H1 (cell line): ENCODE measurements around the gene SMC6. TPM values are rescaled to one million over a fixed set of nuclear protein-coding genes. Genes with fewer than 3 reads are reported as not detected.

Experiments
- CTCF ChIA-PET: fragments of 300-600 bp; sonication (Branson Sonifier 250); formaldehyde crosslinking; loops from one replicate; lab custom pipeline; 2021; ENCODE audit not compliant: partially characterized antibody; lab: Charles Lee
- POLR2A ChIA-PET: fragments of 300-600 bp; sonication (Branson Sonifier 250); formaldehyde crosslinking; loops from one replicate; lab custom pipeline; 2021; ENCODE audit warnings: inconsistent platforms; ENCODE audit not compliant: partially characterized antibody; lab: Charles Lee
- DNase-seq, 2 experiments: peaks; one replicate each; pipeline versions ENCODE4 v3.0.0 to v3.0.0-alpha.2; 2010 to 2022; ENCODE audit warnings: low spot score in 2 of 2, low read depth in 1 of 2, mixed read lengths in 1 of 2
- FAIRE-seq: peaks from 2 replicates; lab custom pipeline; 2011; peaks lifted over from hg19 to GRCh38; lab: Jason Lieb, UNC
- H2AFZ ChIP-seq: 2 replicates; pipeline ENCODE4 v1.8.1; 2012; ENCODE audit warnings: low read length, inconsistent platforms
- H2AK5ac ChIP-seq: 2 replicates; pipeline ENCODE4 v1.6.1; 2013; ENCODE audit warnings: low read depth, low read length
- H2BK120ac ChIP-seq: replicated peaks from 2 replicates; pipeline ENCODE3; 2013; ENCODE audit warnings: low read depth, low read length, inconsistent platforms
- H2BK12ac ChIP-seq: 2 replicates; pipeline ENCODE4 v1.6.1; 2013; ENCODE audit warnings: low read depth, low read length
- H2BK15ac ChIP-seq: 2 replicates; pipeline ENCODE4 v1.6.1; 2013; ENCODE audit warnings: low read length
- H2BK20ac ChIP-seq: 2 replicates; pipeline ENCODE4 v1.6.1; 2013; ENCODE audit warnings: low read length
- H2BK5ac ChIP-seq: 2 replicates; pipeline ENCODE4 v1.6.1; 2013; ENCODE audit warnings: low read depth, low read length
- H3K14ac ChIP-seq: 2 replicates; pipeline ENCODE4 v1.6.1; 2013; ENCODE audit warnings: inconsistent platforms; ENCODE audit not compliant: insufficient read length
- H3K18ac ChIP-seq: 2 replicates; pipeline ENCODE4 v1.6.1; 2013; ENCODE audit warnings: low read length; ENCODE audit errors: extremely low read depth
- H3K23ac ChIP-seq: 2 replicates; pipeline ENCODE4 v1.6.1; 2013; ENCODE audit warnings: inconsistent platforms; ENCODE audit not compliant: insufficient read length
- H3K23me2 ChIP-seq: 2 replicates; pipeline ENCODE4 v1.6.1; 2013; ENCODE audit warnings: low read depth, low read length
- H3K27ac ChIP-seq: 2 replicates; pipeline ENCODE4 v1.6.1; 2011; ENCODE audit warnings: low read depth, low read length, inconsistent platforms
- H3K27me3 ChIP-seq, 4 experiments: replicated peaks in 1 of 4; 1 replicate in 1 of 4; 2 replicates in 3 of 4; pipeline versions ENCODE4 v1.6.1 to v1.8.1; 2011 to 2013; ENCODE audit warnings: low read length in 3 of 4, mild to moderate bottlenecking in 3 of 4, inconsistent platforms in 2 of 4, mixed read lengths in 2 of 4, moderate library complexity in 1 of 4; ENCODE audit not compliant: control insufficient read depth in 3 of 4, insufficient read depth in 3 of 4; ENCODE audit errors: extremely low read depth in 1 of 4
- H3K36me3 ChIP-seq, 4 experiments: 2 replicates each; pipeline versions ENCODE4 v1.6.1 to v1.8.1; 2011 to 2013; ENCODE audit warnings: mild to moderate bottlenecking in 4 of 4, low read length in 3 of 4, moderate library complexity in 2 of 4, control low read depth in 1 of 4, inconsistent platforms in 1 of 4; ENCODE audit not compliant: insufficient read depth in 4 of 4, control insufficient read depth in 2 of 4
- H3K4ac ChIP-seq: replicated peaks from 2 replicates; pipeline ENCODE3; 2013; ENCODE audit warnings: low read length, low read depth, mixed read lengths, inconsistent platforms; ENCODE audit not compliant: insufficient read length
- H3K4me1 ChIP-seq, 4 experiments: replicated peaks in 1 of 4; 1 replicate in 1 of 4; 2 replicates in 3 of 4; pipeline versions ENCODE4 v1.6.1 to v1.8.1; 2011 to 2013; ENCODE audit warnings: low read length in 3 of 4, inconsistent platforms in 2 of 4, mixed read lengths in 1 of 4; ENCODE audit not compliant: insufficient read depth in 4 of 4, control insufficient read depth in 3 of 4
- H3K4me2 ChIP-seq, 2 experiments: 2 replicates each; pipeline versions ENCODE4 v1.6.1 to v1.8.1; 2011 to 2013; ENCODE audit warnings: low read depth in 2 of 2, low read length in 2 of 2, control low read depth in 1 of 2, inconsistent platforms in 1 of 2, mild to moderate bottlenecking in 1 of 2; ENCODE audit not compliant: insufficient read depth in 1 of 2
- H3K4me3 ChIP-seq, 4 experiments: fragments of 200-600, 300-600 bp in 1 of 4; sonication (generic), shearing (Covaris generic), sonication (Bioruptor Twin) in 1 of 4; 2 replicates each; pipeline versions ENCODE4 v1.5.1 to v1.8.1; 2011 to 2016; ENCODE audit warnings: low read length in 4 of 4, low read depth in 3 of 4, control low read depth in 2 of 4, inconsistent platforms in 2 of 4, mild to moderate bottlenecking in 2 of 4, mixed read lengths in 1 of 4, moderate library complexity in 1 of 4; ENCODE audit not compliant: insufficient read depth in 2 of 4; ENCODE audit errors: extremely low read depth in 1 of 4
- H3K56ac ChIP-seq: replicated peaks from 2 replicates; pipeline ENCODE3; 2013; ENCODE audit warnings: low read depth, mild to moderate bottlenecking, mixed read lengths, low read length, inconsistent platforms; ENCODE audit not compliant: insufficient read length
- H3K79me1 ChIP-seq: 2 replicates; pipeline ENCODE4 v1.6.1; 2013; ENCODE audit warnings: low read depth, low read length, control low read depth
- H3K79me2 ChIP-seq, 2 experiments: 2 replicates each; pipeline versions ENCODE4 v1.6.1 to v1.8.1; 2012 to 2013; ENCODE audit warnings: low read length in 2 of 2, mild to moderate bottlenecking in 2 of 2, inconsistent platforms in 1 of 2; ENCODE audit not compliant: insufficient read depth in 2 of 2, control insufficient read depth in 1 of 2
- H3K9ac ChIP-seq, 4 experiments: replicated peaks in 1 of 4; 1 replicate in 1 of 4; 2 replicates in 3 of 4; pipeline versions ENCODE4 v1.6.1 to v1.8.1; 2011 to 2013; ENCODE audit warnings: low read depth in 3 of 4, low read length in 3 of 4, control low read depth in 2 of 4, mild to moderate bottlenecking in 2 of 4, moderate library complexity in 2 of 4, inconsistent platforms in 1 of 4; ENCODE audit errors: extremely low read depth in 1 of 4
- H3K9me3 ChIP-seq, 2 experiments: 2 replicates each; pipeline versions ENCODE4 v1.6.1 to v1.8.1; 2012 to 2013; ENCODE audit warnings: mild to moderate bottlenecking in 2 of 2, moderate library complexity in 2 of 2, control low read depth in 1 of 2, inconsistent platforms in 1 of 2, low read depth in 1 of 2, low read length in 1 of 2, mixed read lengths in 1 of 2; ENCODE audit not compliant: insufficient read depth in 2 of 2
- H4K20me1 ChIP-seq, 2 experiments: replicated peaks in 1 of 2; 2 replicates each; pipeline versions ENCODE3 to v1.8.1; 2011 to 2013; ENCODE audit warnings: inconsistent platforms in 2 of 2, low read length in 2 of 2, mild to moderate bottlenecking in 1 of 2; ENCODE audit not compliant: insufficient read depth in 2 of 2, control insufficient read depth in 1 of 2
- H4K5ac ChIP-seq: 2 replicates; pipeline ENCODE4 v1.6.1; 2013; ENCODE audit warnings: low read length, low read depth, mixed read lengths, inconsistent platforms; ENCODE audit not compliant: insufficient read length
- H4K8ac ChIP-seq: 2 replicates; pipeline ENCODE4 v1.8.0; 2013; ENCODE audit warnings: mild to moderate bottlenecking, moderate library complexity, low read length, inconsistent platforms; ENCODE audit not compliant: insufficient read depth; ENCODE audit errors: extremely low read depth
- H4K91ac ChIP-seq: replicated peaks from 2 replicates; pipeline ENCODE3; 2013; ENCODE audit warnings: low read length, mixed read lengths, inconsistent platforms; ENCODE audit not compliant: insufficient read length
- CBX5 ChIP-seq: fragments of 300-800, 300-1000 bp; sonication (generic); IDR thresholded peaks from 2 replicates; pipeline ENCODE4 v1.7.1; 2016; ENCODE audit warnings: antibody characterized with exemption, low read length, low read depth
- CBX8 ChIP-seq: fragments of 300-800, 300-1000 bp; sonication (generic); IDR thresholded peaks from 2 replicates; pipeline ENCODE4 v1.7.1; 2016; ENCODE audit warnings: low read depth, low read length, borderline replicate concordance
- GABPA ChIP-seq: IDR thresholded peaks from 2 replicates; pipeline ENCODE4 v1.6.1; 2011; ENCODE audit warnings: mild to moderate bottlenecking, low read length, moderate library complexity, borderline replicate concordance; ENCODE audit not compliant: insufficient read depth
- KDM4A ChIP-seq: IDR thresholded peaks from one replicate; pipeline ENCODE4 v1.7.1; 2012; ENCODE audit warnings: low read depth, mild to moderate bottlenecking, moderate library complexity, low read length, inconsistent platforms; ENCODE audit not compliant: severe bottlenecking
- WGBS, 2 experiments: shearing (Covaris generic) in 1 of 2; methylation state at CpG; one replicate each; pipeline versions ENCODE4 v1.1.6 to v1.1.7; 2013 to 2015; ENCODE audit warnings: low lambda C conversion rate in 2 of 2, mixed read lengths in 2 of 2, inconsistent platforms in 1 of 2, low coverage in 1 of 2, missing lambda C conversion rate in 1 of 2; ENCODE audit not compliant: insufficient replicate concordance in 2 of 2, insufficient coverage in 1 of 2, insufficient read length in 1 of 2; ENCODE audit errors: extremely low coverage in 1 of 2, missing lambda C conversion rate in 1 of 2; 5-methylcytosine and 5-hydroxymethylcytosine counted together
- polyA plus RNA-seq, 7 experiments: library from polyadenylated mRNA; depleted of rRNA in 3 of 7; stranded (reverse) in 5 of 7; unstranded in 2 of 7; fragments of >200 nt in 5 of 7; fragments of 200-250 nt in 2 of 7; gene quantifications; 1 replicate in 5 of 7; 2 replicates in 1 of 7; 4 replicates in 1 of 7; pipeline versions ENCODE4 v1.2.1 to v1.2.3, GENCODE V29; 2011 to 2013; ENCODE audit warnings: missing spikeins in 2 of 7, mixed read lengths in 2 of 7
- total RNA-seq: library from RNA; stranded (reverse); fragmentation: NEBNext Ultra II Directional; extraction: Animal tissue kit (Norgen Biotek cat#: 25700); gene quantifications from 2 replicates; pipeline ENCODE4 v1.2.1, GENCODE V29; 2021
- TF ChIP-seq, protein P1 (sequence below), 3 experiments: IDR thresholded peaks; 1 replicate in 2 of 3; 2 replicates in 1 of 3; pipeline versions ENCODE4 v1.5.1 to v1.6.1; 2011; ENCODE audit warnings: low read length in 3 of 3, mild to moderate bottlenecking in 3 of 3, inconsistent platforms in 2 of 3, low read depth in 1 of 3, moderate library complexity in 1 of 3; ENCODE audit not compliant: insufficient read depth in 1 of 3; ENCODE audit errors: control extremely low read depth in 1 of 3
- TF ChIP-seq, protein P2 (sequence below): IDR thresholded peaks from 2 replicates; pipeline ENCODE4 v1.6.1; 2012; ENCODE audit warnings: inconsistent platforms

The SMC6 gene
- total and polyA plus RNA-seq, 2 of the 8 experiments (the other 6 are each of a cell fraction or from before 2014, with no cell fraction given), result 9.7 to 49.5 TPM

DNA sequence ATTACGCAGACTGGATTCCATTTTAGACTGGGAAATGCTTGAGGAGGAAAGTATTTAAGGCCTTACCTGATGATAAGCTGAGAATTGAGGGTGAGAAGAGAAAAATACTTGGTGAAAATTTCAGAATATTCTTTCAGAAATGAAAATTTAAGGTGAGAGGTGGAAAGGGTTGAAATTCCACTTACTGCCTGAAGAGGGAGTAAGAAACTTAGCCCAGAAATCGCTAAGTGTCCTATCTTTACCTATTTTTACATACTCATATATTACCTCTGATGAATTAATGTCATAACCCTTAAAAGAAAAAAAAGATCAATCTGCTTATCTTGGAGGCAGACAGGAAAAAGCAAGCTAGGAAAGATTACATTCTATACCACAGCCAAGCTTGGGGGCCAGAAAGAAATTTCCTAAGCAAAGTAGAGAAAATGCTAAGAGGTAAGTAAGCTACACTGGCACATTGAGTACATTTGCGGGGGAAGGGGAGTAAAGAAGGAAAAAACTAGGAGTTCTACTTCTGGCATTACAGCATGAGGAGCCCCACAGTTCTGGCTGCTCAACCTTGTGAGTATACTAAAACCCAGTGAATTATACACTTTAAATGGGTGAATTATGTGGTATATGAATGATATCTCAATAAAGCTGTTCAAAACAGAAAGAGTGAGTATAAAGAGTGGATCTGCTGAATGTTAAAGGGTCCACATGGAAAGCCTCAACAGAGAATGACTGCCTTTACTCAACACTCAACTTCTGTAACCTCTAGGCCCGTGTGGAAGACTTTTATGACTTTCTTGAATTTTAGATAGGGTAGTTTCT lies 33.8 kb downstream of the SMC6 start:
- Histone ChIP-seq H2AFZ (no peak overlapping the region), H3K56ac (no peak overlapping the region), H3K4me3 (no peak overlapping the region), H3K23ac (no peak overlapping the region), H3K4me1 (no peaks in the 10 kb centered on the region), H3K23me2 (no peaks in the 10 kb centered on the region; the same call in 1 of the 2 replicates), H2AK5ac (no peak overlapping the region), H4K5ac (no peak overlapping the region), H3K9me3 (no peaks in the 10 kb centered on the region), H3K14ac (no peak overlapping the region), H2BK5ac (no peak overlapping the region), H3K79me2 (no peaks in the 10 kb centered on the region), H4K20me1 (no peaks in the 10 kb centered on the region), H3K9ac (no peak overlapping the region), H3K27me3 (no peaks in the 10 kb centered on the region), H3K18ac (no peak overlapping the region), H3K4me2 (no peak overlapping the region), H2BK12ac (no peak overlapping the region), H4K91ac (no peak overlapping the region), H4K8ac (no peak overlapping the region), H3K4ac (no peak overlapping the region), H2BK15ac (no peak overlapping the region), H3K79me1 (no peaks in the 10 kb centered on the region), H2BK120ac (no peak overlapping the region), H3K27ac (no peak overlapping the region), H2BK20ac (no peak overlapping the region), H3K36me3 (peaks cover 8 to 83% (median 48%) of the 10 kb centered on the region in 4 experiments)
- ChIA-PET POLR2A (interaction anchor here (0.7 to 1.2 kb wide), 2 partner anchors 8 to 24 kb away, joined by 3 read pairs; no protein-coding TSS in a partner anchor), CTCF (interaction anchor here (0.6 to 3.0 kb wide), 42 partner anchors 8 to 392 kb away, joined by 3 to 25 read pairs (median 4); partner anchors contain the start of genes GEN1 and SMC6)
- 74% methylated on average over 4 of the region's 4 CpGs; no CpG with 5 or more reads in 1 of the 2 experiments for WGBS, 2 experiments
- DNase-seq, result no peak
- FAIRE-seq, result no peak
- TF ChIP-seq CBX8 (no peak), GABPA (no peak), CBX5 (no peak), KDM4A (no peak)
- TF ChIP-seq, protein P1, sequence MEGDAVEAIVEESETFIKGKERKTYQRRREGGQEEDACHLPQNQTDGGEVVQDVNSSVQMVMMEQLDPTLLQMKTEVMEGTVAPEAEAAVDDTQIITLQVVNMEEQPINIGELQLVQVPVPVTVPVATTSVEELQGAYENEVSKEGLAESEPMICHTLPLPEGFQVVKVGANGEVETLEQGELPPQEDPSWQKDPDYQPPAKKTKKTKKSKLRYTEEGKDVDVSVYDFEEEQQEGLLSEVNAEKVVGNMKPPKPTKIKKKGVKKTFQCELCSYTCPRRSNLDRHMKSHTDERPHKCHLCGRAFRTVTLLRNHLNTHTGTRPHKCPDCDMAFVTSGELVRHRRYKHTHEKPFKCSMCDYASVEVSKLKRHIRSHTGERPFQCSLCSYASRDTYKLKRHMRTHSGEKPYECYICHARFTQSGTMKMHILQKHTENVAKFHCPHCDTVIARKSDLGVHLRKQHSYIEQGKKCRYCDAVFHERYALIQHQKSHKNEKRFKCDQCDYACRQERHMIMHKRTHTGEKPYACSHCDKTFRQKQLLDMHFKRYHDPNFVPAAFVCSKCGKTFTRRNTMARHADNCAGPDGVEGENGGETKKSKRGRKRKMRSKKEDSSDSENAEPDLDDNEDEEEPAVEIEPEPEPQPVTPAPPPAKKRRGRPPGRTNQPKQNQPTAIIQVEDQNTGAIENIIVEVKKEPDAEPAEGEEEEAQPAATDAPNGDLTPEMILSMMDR (IDR thresholded peaks at IDR 0.05; ENCODE audit: control extremely low read depth in 1 of 3, insufficient read depth in 1 of 3, low read depth in 1 of 3, low read length in 3 of 3), result peak in 2 of 3 experiments; percentile 9 to 59; a peak in 2 of 4 replicates
- TF ChIP-seq, protein P2, sequence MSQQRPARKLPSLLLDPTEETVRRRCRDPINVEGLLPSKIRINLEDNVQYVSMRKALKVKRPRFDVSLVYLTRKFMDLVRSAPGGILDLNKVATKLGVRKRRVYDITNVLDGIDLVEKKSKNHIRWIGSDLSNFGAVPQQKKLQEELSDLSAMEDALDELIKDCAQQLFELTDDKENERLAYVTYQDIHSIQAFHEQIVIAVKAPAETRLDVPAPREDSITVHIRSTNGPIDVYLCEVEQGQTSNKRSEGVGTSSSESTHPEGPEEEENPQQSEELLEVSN, result no peak
